B cell (primary cell): Measurements from ENCODE around the gene HK2.

Source experiments
- CTCF ChIP-seq: fragments of 200-600 bp; IDR thresholded peaks from one replicate; pipeline ENCODE4 v1.8.0; 2022; ENCODE audit warnings: antibody characterized with exemption, mild to moderate bottlenecking
- EZH2 ChIP-seq: IDR thresholded peaks from 2 replicates; pipeline ENCODE4 v1.6.1; 2012; ENCODE audit warnings: borderline replicate concordance, low read depth, mild to moderate bottlenecking, moderate library complexity, low read length; ENCODE audit not compliant: insufficient read depth, poor library complexity, severe bottlenecking

GRCh38 chr2:74941284-74941683 is 107.4 kb downstream of the HK2 start:
- TF ChIP-seq CTCF (no peak), EZH2 (no peak)
